K562 (cell line): ENCODE measurements around the gene CNOT11. TPM values are rescaled to one million over a fixed set of nuclear protein-coding genes. Genes with fewer than 3 reads are reported as not detected.

ENCODE experiments used
- ATAC-seq: fragments of 200-7000 bp; cut with Tn5 transposase; 3 replicates; pipeline ENCODE4 v1.9.1; 2020; ENCODE audit warnings: moderate library complexity
- BruUV-seq: library from RNA; stranded (reverse); fragments of 400-500 nt; replicated peaks from 2 replicates; lab custom pipeline; 2021; lab: Mats Ljungman, UMichigan
- CTCF ChIA-PET: fragments of 300-600 bp; formaldehyde crosslinking; extraction: SDS; loops from one replicate; lab custom pipeline; 2021; ENCODE audit warnings: low intra/inter-chr PET ratio; lab: Yijun Ruan, JAX
- POLR2A ChIA-PET: fragments of 300-600, 350-650 bp; sonication (Branson Sonifier 250); formaldehyde crosslinking; extraction: SDS; loops from one replicate; lab custom pipeline; 2021; ENCODE audit warnings: antibody characterized with exemption, inconsistent platforms; lab: Yijun Ruan, JAX
- DNase-seq, 4 experiments: peaks; one replicate each; pipeline versions ENCODE4 v3.0.0 to v3.0.0-alpha.2; 2011 to 2018; ENCODE audit warnings: low spot score in 3 of 4, mixed read lengths in 3 of 4; ENCODE audit errors: extremely low read depth in 1 of 4
- FAIRE-seq: peaks from 2 replicates; lab custom pipeline; 2011; peaks lifted over from hg19 to GRCh38; lab: Jason Lieb, UNC
- H2AFZ ChIP-seq: 2 replicates; pipeline ENCODE4 v1.6.0; 2011; ENCODE audit warnings: low read depth, low read length, control low read depth, inconsistent platforms
- H3K27ac ChIP-seq: fragments of 200-600 bp; 3 replicates; pipeline ENCODE4 v1.8.0; 2011; ENCODE audit warnings: low read depth, mild to moderate bottlenecking, control low read depth, inconsistent platforms, low read length, moderate library complexity, mixed read lengths; ENCODE audit errors: extremely low read depth
- H3K27me3 ChIP-seq, 2 experiments: fragments of 300-600 bp in 1 of 2; 2 replicates in 1 of 2; 3 replicates in 1 of 2; pipeline versions ENCODE4 v1.6.0 to v1.8.0; 2011; ENCODE audit warnings: inconsistent platforms in 2 of 2, low read length in 2 of 2, mild to moderate bottlenecking in 1 of 2, mixed read lengths in 1 of 2, moderate library complexity in 1 of 2; ENCODE audit not compliant: control insufficient read depth in 2 of 2, insufficient read depth in 2 of 2
- H3K36me3 ChIP-seq: fragments of 300-600 bp; 3 replicates; pipeline ENCODE4 v1.8.0; 2011; ENCODE audit warnings: mild to moderate bottlenecking, low read length, inconsistent platforms; ENCODE audit not compliant: control insufficient read depth, insufficient read depth
- H3K4me1 ChIP-seq, 2 experiments: fragments of 200-600 bp in 1 of 2; replicated peaks in 1 of 2; 2 replicates in 1 of 2; 3 replicates in 1 of 2; pipeline versions ENCODE4 v1.5.1 to v1.8.0; 2011; ENCODE audit warnings: inconsistent platforms in 2 of 2, low read length in 2 of 2, mild to moderate bottlenecking in 1 of 2, mixed read lengths in 1 of 2, moderate library complexity in 1 of 2; ENCODE audit not compliant: control insufficient read depth in 2 of 2, insufficient read depth in 2 of 2
- H3K4me2 ChIP-seq: 2 replicates; pipeline ENCODE4 v1.6.1; 2011; ENCODE audit warnings: low read length, control low read depth, inconsistent platforms, mixed read lengths; ENCODE audit not compliant: insufficient read depth
- H3K4me3 ChIP-seq: fragments of 200-600 bp; sonication (generic), shearing (Covaris generic); 2 replicates; pipeline ENCODE4 v1.5.1; 2016; ENCODE audit warnings: control low read depth, inconsistent platforms
- H3K79me2 ChIP-seq: fragments of 200-600 bp; 3 replicates; pipeline ENCODE4 v1.8.0; 2011; ENCODE audit warnings: low read length, inconsistent platforms; ENCODE audit not compliant: control insufficient read depth, insufficient read depth
- H3K9ac ChIP-seq, 2 experiments: 2 replicates each; pipeline versions ENCODE4 v1.6.0 to v1.6.1; 2011; ENCODE audit warnings: low read depth in 2 of 2, low read length in 2 of 2, control low read depth in 1 of 2, inconsistent platforms in 1 of 2, mild to moderate bottlenecking in 1 of 2, mixed read lengths in 1 of 2; ENCODE audit not compliant: insufficient read depth in 1 of 2
- H3K9me1 ChIP-seq: one replicate; pipeline ENCODE4 v1.6.0; 2011; ENCODE audit warnings: inconsistent platforms, mild to moderate bottlenecking, low read length, moderate library complexity; ENCODE audit not compliant: control insufficient read depth, insufficient read depth
- H3K9me3 ChIP-seq: replicated peaks from 2 replicates; pipeline ENCODE4 v1.5.1; 2011; ENCODE audit warnings: low read depth, low read length, inconsistent platforms; ENCODE audit not compliant: control insufficient read depth, insufficient read depth
- H4K20me1 ChIP-seq: replicated peaks from 2 replicates; pipeline ENCODE4 v1.6.1; 2011; ENCODE audit warnings: low read length, inconsistent platforms, mixed read lengths; ENCODE audit not compliant: control insufficient read depth, insufficient read depth
- DIDO1 ChIP-seq: fragments of 450-650 bp; IDR thresholded peaks from 2 replicates; pipeline ENCODE4 v1.6.1; 2016; ENCODE audit warnings: low read depth, missing biosample characterization, missing genetic modification characterization
- HDAC2 ChIP-seq: fragments of 450-650 bp; IDR thresholded peaks from 2 replicates; pipeline ENCODE4 v1.6.1; 2016; ENCODE audit warnings: mild to moderate bottlenecking
- KDM4B ChIP-seq, 2 experiments: fragments of 450-650 bp in 1 of 2; sonication (generic) in 1 of 2; IDR thresholded peaks; 2 replicates each; pipeline ENCODE4 v1.6.1; 2016 to 2017; ENCODE audit warnings: borderline replicate concordance in 2 of 2, antibody characterized with exemption in 1 of 2, low read depth in 1 of 2, mild to moderate bottlenecking in 1 of 2
- KHSRP ChIP-seq: fragments of 450-650 bp; IDR thresholded peaks from 2 replicates; pipeline ENCODE4 v1.6.1; 2017
- PTBP1 ChIP-seq: fragments of 200-400 bp; formaldehyde crosslinking; IDR thresholded peaks from 2 replicates; pipeline ENCODE4 v1.6.1; 2017; ENCODE audit warnings: low read depth, low read length
- TBP ChIP-seq: optimal IDR thresholded peaks from 2 replicates; pipeline ENCODE3; 2011; ENCODE audit warnings: low read depth, low read length, improper control_type of control experiment
- TSC22D4 ChIP-seq: fragments of 450-650 bp; IDR thresholded peaks from 2 replicates; pipeline ENCODE4 v1.6.1; 2016; ENCODE audit warnings: missing genetic modification characterization, missing biosample characterization, control low read depth
- ZNF232 ChIP-seq: sonication (generic); formaldehyde crosslinking; IDR thresholded peaks from 2 replicates; pipeline ENCODE4 v1.8.0; 2022; ENCODE audit warnings: mild to moderate bottlenecking, missing genetic modification reagents
- ZNF77 ChIP-seq: fragments of 250-450 bp; sonication (Bioruptor Pico); IDR thresholded peaks from 2 replicates; pipeline ENCODE4 v1.5.0; 2020
- WGBS: fragments of 100-300 bp; shearing (Covaris generic); methylation state at CpG from one replicate; pipeline ENCODE4 v1.1.6; 2016; ENCODE audit warnings: low coverage, mixed read lengths; ENCODE audit not compliant: insufficient coverage; ENCODE audit errors: missing lambda C conversion rate; 5-methylcytosine and 5-hydroxymethylcytosine counted together
- in situ Hi-C: fragments of 300-500 bp; cut with MboI; formaldehyde crosslinking; loops from 4 replicates; pipeline ENCODE4 v1.15.0; 2018; ENCODE audit warnings: inconsistent platforms, mixed read lengths
- intact Hi-C: fragments of 100-400 bp; cut with micrococcal nuclease; formaldehyde crosslinking; loops from 2 replicates; pipeline ENCODE4 v1.14.2; 2022
- polyA plus RNA-seq, 8 experiments: library from polyadenylated mRNA; depleted of rRNA in 4 of 8; stranded (reverse) in 5 of 8; unstranded in 3 of 8; fragments of >200 nt; fragmentation: Nextera tagmentation in 2 of 8; fragmentation: Illumina TruSeq in 1 of 8; extraction: Ambion mirVana in 2 of 8; extraction: Trizol in 1 of 8; gene quantifications; 2 replicates each; pipeline versions ENCODE4 v1.2.1 to v1.2.3, GENCODE V29; 2011 to 2014; ENCODE audit warnings: inconsistent platforms in 1 of 8, missing spikeins in 1 of 8
- total RNA-seq, 7 experiments: library from RNA; depleted of rRNA in 6 of 7; stranded (reverse); fragments of >200 nt in 6 of 7; fragmentation: Illumina TruSeq in 2 of 7; extraction: Trizol in 2 of 7; gene quantifications; 2 replicates each; pipeline versions ENCODE4 v1.2.1 to v1.2.3, GENCODE V29; 2011 to 2021; ENCODE audit warnings: low replicate concordance in 1 of 7
- TF ChIP-seq, protein P1 (sequence below), 2 experiments: fragments of 450-650 bp; IDR thresholded peaks; 2 replicates each; pipeline ENCODE4 v1.6.1; 2016

CNOT11 gene
- total and polyA plus RNA-seq, 9 of the 15 experiments (the other 6 are each of a cell fraction or from before 2014, with no cell fraction given) = 12.7 to 163 (median 64.2) TPM

DNA sequence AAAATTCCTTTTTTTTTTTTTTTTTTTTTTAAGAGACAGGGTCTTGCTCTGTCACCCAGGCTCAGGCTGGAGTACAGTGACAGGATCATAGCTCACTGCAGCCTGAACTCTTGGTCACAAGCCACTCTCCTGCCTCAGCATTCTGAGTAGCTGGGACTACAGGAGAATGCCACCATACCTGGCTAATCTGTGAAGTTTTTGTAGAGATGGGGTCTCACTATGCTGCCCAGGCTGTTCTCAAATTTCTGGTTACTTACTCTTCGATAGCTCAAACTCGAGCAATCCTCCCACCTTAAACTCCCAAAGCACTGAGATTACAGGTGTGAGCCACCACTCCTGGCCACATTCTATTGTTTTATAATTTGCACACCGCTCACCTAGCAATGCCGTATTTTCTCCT lies 28.8 kb downstream of the CNOT11 start:
- no TSS peak for BruUV-seq
- Histone ChIP-seq H3K9me3 (no peaks in the 10 kb centered on the region), H4K20me1 (no peaks in the 10 kb centered on the region), H3K36me3 (peaks cover 90% of the 10 kb centered on the region), H3K27ac (no peak overlapping the region), H3K9me1 (no peaks in the 10 kb centered on the region), H3K4me3 (no peak overlapping the region), H3K27me3 (no peaks in the 10 kb centered on the region), H3K79me2 (no peaks in the 10 kb centered on the region), H2AFZ (no peak overlapping the region), H3K9ac (no peak overlapping the region), H3K4me1 (no peaks in the 10 kb centered on the region), H3K4me2 (no peak overlapping the region)
- intact Hi-C loops (no loop called here), in situ Hi-C loops (no loop called here)
- DNase-seq = no peak
- CTCF ChIA-PET = no interaction called here
- POLR2A ChIA-PET = interaction anchor here (0.8 to 1.2 kb wide), 4 partner anchors 11 to 49 kb away, joined by 3 to 4 read pairs (median 3); partner anchors contain the start of gene RNF149
- FAIRE-seq = no peak
- TF ChIP-seq KDM4B (IDR thresholded peaks at IDR 0.05; ENCODE audit: borderline replicate concordance in 2 of 2, low read depth in 1 of 2) (no peak), KHSRP (no peak), ZNF77 (CRISPR knock-in tag) (no peak), ZNF232 (no peak), PTBP1 (no peak), DIDO1 (tag) (no peak), TSC22D4 (tag) (no peak), HDAC2 (no peak), TBP (no peak)
- TF ChIP-seq, protein P1, sequence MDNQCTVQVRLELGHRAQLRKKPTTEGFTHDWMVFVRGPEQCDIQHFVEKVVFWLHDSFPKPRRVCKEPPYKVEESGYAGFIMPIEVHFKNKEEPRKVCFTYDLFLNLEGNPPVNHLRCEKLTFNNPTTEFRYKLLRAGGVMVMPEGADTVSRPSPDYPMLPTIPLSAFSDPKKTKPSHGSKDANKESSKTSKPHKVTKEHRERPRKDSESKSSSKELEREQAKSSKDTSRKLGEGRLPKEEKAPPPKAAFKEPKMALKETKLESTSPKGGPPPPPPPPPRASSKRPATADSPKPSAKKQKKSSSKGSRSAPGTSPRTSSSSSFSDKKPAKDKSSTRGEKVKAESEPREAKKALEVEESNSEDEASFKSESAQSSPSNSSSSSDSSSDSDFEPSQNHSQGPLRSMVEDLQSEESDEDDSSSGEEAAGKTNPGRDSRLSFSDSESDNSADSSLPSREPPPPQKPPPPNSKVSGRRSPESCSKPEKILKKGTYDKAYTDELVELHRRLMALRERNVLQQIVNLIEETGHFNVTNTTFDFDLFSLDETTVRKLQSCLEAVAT (IDR thresholded peaks at IDR 0.05) = no peak
- WGBS = 93% methylated on average over 4 of the region's 4 CpGs
- ATAC-seq = no peak
